ENCODE results near the gene SRPK2.

DNA sequence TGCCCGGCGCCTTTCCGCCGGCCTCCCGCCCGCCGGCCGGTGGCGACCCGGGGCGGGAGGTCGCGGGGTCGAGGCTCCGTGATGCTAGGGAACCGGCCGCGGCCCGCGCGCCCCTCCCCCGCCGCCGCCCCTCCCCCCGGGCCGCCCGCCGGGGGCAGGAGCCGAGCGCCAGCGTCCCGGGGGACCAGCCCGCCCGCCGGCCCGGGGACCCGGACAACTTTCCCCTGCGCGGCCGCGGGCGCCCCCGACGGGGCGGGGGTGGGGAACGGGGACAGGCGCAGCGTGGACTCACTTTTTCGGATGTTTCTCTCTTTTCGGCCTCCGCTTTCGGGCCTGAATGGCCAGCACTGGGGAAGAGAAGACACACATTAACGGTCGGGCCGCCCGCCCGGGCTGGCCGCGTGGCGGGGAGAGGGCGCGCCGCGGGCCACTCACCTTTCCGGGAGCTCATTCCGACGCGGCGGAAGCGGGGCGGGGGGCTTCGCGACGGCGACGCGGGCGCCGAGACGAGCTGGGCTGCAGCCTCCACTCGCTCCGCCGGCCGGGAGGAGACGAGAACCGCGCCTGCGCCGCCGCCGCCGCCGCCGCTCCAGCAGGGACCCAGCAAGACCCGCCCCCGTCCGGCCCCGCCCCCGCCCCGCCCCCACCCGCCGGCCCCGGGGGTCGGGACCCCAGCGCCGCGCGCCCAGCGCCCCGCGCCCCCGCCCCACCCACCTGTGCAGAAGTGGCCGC, at the start of gene SRPK2:
- TF ChIP-seq POLR2A (IDR thresholded peaks at IDR 0.05) = no peak
- TF ChIP-seq, protein P1, sequence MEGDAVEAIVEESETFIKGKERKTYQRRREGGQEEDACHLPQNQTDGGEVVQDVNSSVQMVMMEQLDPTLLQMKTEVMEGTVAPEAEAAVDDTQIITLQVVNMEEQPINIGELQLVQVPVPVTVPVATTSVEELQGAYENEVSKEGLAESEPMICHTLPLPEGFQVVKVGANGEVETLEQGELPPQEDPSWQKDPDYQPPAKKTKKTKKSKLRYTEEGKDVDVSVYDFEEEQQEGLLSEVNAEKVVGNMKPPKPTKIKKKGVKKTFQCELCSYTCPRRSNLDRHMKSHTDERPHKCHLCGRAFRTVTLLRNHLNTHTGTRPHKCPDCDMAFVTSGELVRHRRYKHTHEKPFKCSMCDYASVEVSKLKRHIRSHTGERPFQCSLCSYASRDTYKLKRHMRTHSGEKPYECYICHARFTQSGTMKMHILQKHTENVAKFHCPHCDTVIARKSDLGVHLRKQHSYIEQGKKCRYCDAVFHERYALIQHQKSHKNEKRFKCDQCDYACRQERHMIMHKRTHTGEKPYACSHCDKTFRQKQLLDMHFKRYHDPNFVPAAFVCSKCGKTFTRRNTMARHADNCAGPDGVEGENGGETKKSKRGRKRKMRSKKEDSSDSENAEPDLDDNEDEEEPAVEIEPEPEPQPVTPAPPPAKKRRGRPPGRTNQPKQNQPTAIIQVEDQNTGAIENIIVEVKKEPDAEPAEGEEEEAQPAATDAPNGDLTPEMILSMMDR (IDR thresholded peaks at IDR 0.05) = no peak

Data from testis (tissue), 2 donors.